HL-60 (cell line): ENCODE data around the gene GPC5.

Experiments
- CTCF ChIP-seq: IDR thresholded peaks from one replicate; pipeline ENCODE4 v1.5.1; 2011; ENCODE audit warnings: low read length, control low read depth, inconsistent platforms; ENCODE audit not compliant: insufficient read depth
- GABPA ChIP-seq: IDR thresholded peaks from 2 replicates; pipeline ENCODE4 v1.6.1; 2012; ENCODE audit warnings: low read depth
- POLR2AphosphoS5 ChIP-seq: IDR thresholded peaks from 2 replicates; pipeline ENCODE4 v1.6.1; 2012; ENCODE audit warnings: low read depth
- REST ChIP-seq: IDR thresholded peaks from 2 replicates; pipeline ENCODE4 v1.6.1; 2012; ENCODE audit warnings: low read depth; ENCODE audit not compliant: insufficient replicate concordance

- no peak for TF ChIP-seq REST
- TF ChIP-seq POLR2AphosphoS5, result no peak
- TF ChIP-seq CTCF, result peak; percentile 24
- no peak for TF ChIP-seq GABPA
These were observed 178.2 kb downstream of the GPC5 start for GRCh38 chr13:91576590-91576989.
